ENCODE data around the gene CGB2.
"Not testable (repeated sequence)": the region's sequence is repeated elsewhere in the genome, so short reads cannot be mapped to it uniquely, and the experiment has no call there.

The CGB2 gene

GRCh38 chr19:49011194-49011593 lies 20.5 kb upstream of the CGB2 start:
- DNase-seq, result no peak

- DNase-seq, result no peak
These were observed 17.4 kb upstream of the CGB2 start for GRCh38 chr19:49014123-49014869.

- DNase-seq, result no peak
These were observed 16.8 kb upstream of the CGB2 start for GRCh38 chr19:49014870-49015255.

- DNase-seq, result no peak
These were observed 15.4 kb upstream of the CGB2 start for GRCh38 chr19:49016067-49016839.

- DNase-seq, result no peak
These were observed 14.5 kb upstream of the CGB2 start, which contains the start of gene LHB for GRCh38 chr19:49017041-49017665. LHB (minus strand) TSS chr19:49017091; CDS start chr19:49017081, 10 bp downstream.

- DNase-seq, result peak; percentile 68
These were observed 13.9 kb upstream of the CGB2 start for GRCh38 chr19:49017666-49018351.

- not testable (repeated sequence) for DNase-seq
These were observed 13.1 kb upstream of the CGB2 start for GRCh38 chr19:49018388-49019241.

GRCh38 chr19:49019242-49019932 lies 12.3 kb upstream of the CGB2 start:
- DNase-seq, result peak; percentile 64

- DNase-seq, result no peak
These were observed 11.3 kb upstream of the CGB2 start for GRCh38 chr19:49020342-49020741.

GRCh38 chr19:49020931-49021895 lies 10.5 kb upstream of the CGB2 start:
- DNase-seq, result no peak

- no peak for DNase-seq
These were observed 9.6 kb upstream of the CGB2 start for GRCh38 chr19:49022116-49022515.

- DNase-seq, result not testable (repeated sequence)
These were observed 7.5 kb upstream of the CGB2 start, which contains the start of gene CGB3 for GRCh38 chr19:49024233-49024632. CGB3 (minus strand) TSS chr19:49024333; CDS start chr19:49023971, 362 bp downstream.

GRCh38 chr19:49025088-49025487 lies 6.6 kb upstream of the CGB2 start:
- DNase-seq, result not testable (repeated sequence)

GRCh38 chr19:49025599-49025998 lies 6.1 kb upstream of the CGB2 start:
- DNase-seq, result not testable (repeated sequence)

GRCh38 chr19:49028686-49029085 lies 3.0 kb upstream of the CGB2 start:
- not testable (repeated sequence) for DNase-seq

- not testable (repeated sequence) for DNase-seq
These were observed 1.9 kb upstream of the CGB2 start for GRCh38 chr19:49029749-49030148.

GRCh38 chr19:49030323-49030722 lies 1.4 kb upstream of the CGB2 start:
- not testable (repeated sequence) for DNase-seq

- peak; percentile 45 for DNase-seq
These were observed 5.1 kb downstream of the CGB2 start, which contains the start of gene CGB1 for GRCh38 chr19:49036815-49037214. CGB1 (minus strand) TSS chr19:49036895; CDS start chr19:49036711, 184 bp downstream.

GRCh38 chr19:49038111-49038510 lies 6.4 kb downstream of the CGB2 start:
- not testable (repeated sequence) for DNase-seq
